ENCODE results near the gene UBTD2. TPM values are rescaled to one million over a fixed set of nuclear protein-coding genes. Genes with fewer than 3 reads are reported as not detected.

Gene UBTD2
- total RNA-seq, 4 donors from 2014 or later: 7.1 to 15.1 (median 9.4) TPM

GRCh38 chr5:172186114-172186695 is 97.4 kb downstream of the UBTD2 start:
- TF ChIP-seq, protein P1, sequence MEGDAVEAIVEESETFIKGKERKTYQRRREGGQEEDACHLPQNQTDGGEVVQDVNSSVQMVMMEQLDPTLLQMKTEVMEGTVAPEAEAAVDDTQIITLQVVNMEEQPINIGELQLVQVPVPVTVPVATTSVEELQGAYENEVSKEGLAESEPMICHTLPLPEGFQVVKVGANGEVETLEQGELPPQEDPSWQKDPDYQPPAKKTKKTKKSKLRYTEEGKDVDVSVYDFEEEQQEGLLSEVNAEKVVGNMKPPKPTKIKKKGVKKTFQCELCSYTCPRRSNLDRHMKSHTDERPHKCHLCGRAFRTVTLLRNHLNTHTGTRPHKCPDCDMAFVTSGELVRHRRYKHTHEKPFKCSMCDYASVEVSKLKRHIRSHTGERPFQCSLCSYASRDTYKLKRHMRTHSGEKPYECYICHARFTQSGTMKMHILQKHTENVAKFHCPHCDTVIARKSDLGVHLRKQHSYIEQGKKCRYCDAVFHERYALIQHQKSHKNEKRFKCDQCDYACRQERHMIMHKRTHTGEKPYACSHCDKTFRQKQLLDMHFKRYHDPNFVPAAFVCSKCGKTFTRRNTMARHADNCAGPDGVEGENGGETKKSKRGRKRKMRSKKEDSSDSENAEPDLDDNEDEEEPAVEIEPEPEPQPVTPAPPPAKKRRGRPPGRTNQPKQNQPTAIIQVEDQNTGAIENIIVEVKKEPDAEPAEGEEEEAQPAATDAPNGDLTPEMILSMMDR (IDR thresholded peaks at IDR 0.05): no peak
- TF ChIP-seq POLR2A (IDR thresholded peaks at IDR 0.05): no peak
- WGBS, 2 donors: 82 to 89% methylated on average over 13 of the region's 13 CpGs
- peak in 1 of 2 donors; percentile 52 for DNase-seq (ENCODE audit: low spot score in 2 of 2)
- intact Hi-C loops (cut with DNase I; ENCODE audit: low total_unique reads): no loop called here
- H3K4me3 ChIP-seq (ENCODE audit: low read depth, poor library complexity, severe bottlenecking): no peak overlapping the region

DNA sequence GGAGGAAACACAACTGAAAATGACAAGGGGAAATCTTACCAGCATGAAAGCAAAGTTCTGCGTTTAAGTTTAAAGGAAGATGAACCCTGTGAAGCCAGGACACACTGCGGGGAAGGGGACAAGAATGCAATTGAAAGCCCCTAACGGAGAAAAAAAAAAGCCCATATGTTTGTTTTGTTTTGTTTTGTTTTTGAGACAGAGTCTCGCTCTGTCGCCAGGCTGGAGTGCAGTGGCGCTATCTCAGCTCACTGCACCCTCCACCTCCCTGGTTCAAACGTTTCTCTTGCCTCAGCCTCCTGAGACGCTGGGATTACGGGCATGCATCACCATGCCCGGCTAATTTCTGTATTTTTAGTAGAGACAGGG is 98.5 kb downstream of the UBTD2 start:
- TF ChIP-seq POLR2A (IDR thresholded peaks at IDR 0.05): no peak
- TF ChIP-seq, protein P1 (IDR thresholded peaks at IDR 0.05): no peak
- intact Hi-C loops (cut with DNase I; ENCODE audit: low total_unique reads): no loop called here
- DNase-seq (ENCODE audit: low spot score in 2 of 2): no peak
- 73 to 88% methylated on average over 10 of the region's 10 CpGs for whole genome bisulfite sequencing, 2 donors
- H3K4me3 ChIP-seq (ENCODE audit: low read depth, poor library complexity, severe bottlenecking): no peak overlapping the region

GRCh38 chr5:172183881-172184280 is 99.7 kb downstream of the UBTD2 start:
- TF ChIP-seq, protein P1 (IDR thresholded peaks at IDR 0.05): no peak
- no peak for TF ChIP-seq POLR2A (IDR thresholded peaks at IDR 0.05)
- DNase-seq (ENCODE audit: low spot score in 2 of 2): no peak
- 86 to 87% methylated on average over 4 of the region's 4 CpGs for WGBS, 2 donors
- intact Hi-C loops (cut with DNase I; ENCODE audit: low total_unique reads): no loop called here
- H3K4me3 ChIP-seq (ENCODE audit: low read depth, poor library complexity, severe bottlenecking): no peak overlapping the region

DNA sequence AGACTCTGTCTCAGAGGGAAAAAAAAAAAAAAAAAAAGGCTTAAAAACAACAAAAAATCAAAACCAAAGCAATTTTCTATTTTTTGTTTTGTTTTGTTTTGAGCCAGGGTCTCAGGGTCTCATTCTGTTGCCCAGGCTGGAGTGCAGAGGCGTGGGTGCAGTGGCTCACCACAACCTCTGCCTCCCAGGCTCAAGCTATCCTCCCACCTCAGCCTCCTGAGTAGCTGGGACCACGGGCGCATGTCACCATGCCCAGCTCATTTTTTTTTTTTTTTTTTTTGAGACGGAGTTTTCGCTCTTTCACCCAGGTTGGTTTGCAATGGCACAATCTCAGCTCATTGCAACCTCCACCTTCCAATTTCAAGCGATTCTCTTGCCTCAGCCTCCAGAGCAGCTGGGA is 101.3 kb downstream of the UBTD2 start:
- intact Hi-C loops (cut with DNase I; ENCODE audit: low total_unique reads): no loop called here
- WGBS, 2 donors: 89 to 97% methylated on average over 6 of the region's 6 CpGs
- H3K4me3 ChIP-seq (ENCODE audit: low read depth, poor library complexity, severe bottlenecking): no peak overlapping the region
- DNase-seq (ENCODE audit: low spot score in 2 of 2): no peak
- no peak for TF ChIP-seq POLR2A (IDR thresholded peaks at IDR 0.05)
- TF ChIP-seq, protein P1 (IDR thresholded peaks at IDR 0.05): no peak

DNA sequence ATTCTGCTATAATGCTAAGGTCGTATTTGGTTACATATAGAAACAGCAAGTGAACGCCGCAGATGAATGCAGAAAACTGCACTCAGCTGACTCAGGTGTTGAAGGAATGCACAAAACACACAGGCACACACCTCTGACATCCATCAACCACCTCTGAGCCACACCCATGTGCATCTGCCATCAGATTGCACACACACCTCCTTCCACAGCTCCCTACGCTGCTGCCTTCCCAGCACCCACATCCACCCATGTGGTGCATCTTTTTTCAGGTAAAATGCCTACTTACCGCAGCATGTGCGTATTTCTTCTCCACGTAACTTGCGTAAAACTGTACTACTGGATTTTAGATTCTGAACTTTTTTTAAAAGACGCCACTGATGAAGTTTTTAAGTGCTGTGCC is 102.6 kb downstream of the UBTD2 start:
- DNase-seq (ENCODE audit: low spot score in 2 of 2): no peak
- H3K4me3 ChIP-seq (ENCODE audit: low read depth, poor library complexity, severe bottlenecking): no peak overlapping the region
- intact Hi-C loops (cut with DNase I; ENCODE audit: low total_unique reads): no loop called here
- whole genome bisulfite sequencing, 2 donors: 90 to 94% methylated on average over 9 of the region's 9 CpGs
- no peak for TF ChIP-seq POLR2A (IDR thresholded peaks at IDR 0.05)
- TF ChIP-seq, protein P1 (IDR thresholded peaks at IDR 0.05): no peak
